Activated T-helper 1 cell treated with anti-CD3 and anti-CD28 coated beads, Interleukin-12 subunit alpha, Interleukin-12 subunit beta, Interleukin-2, Interleukin-4 antibody, amounts not matched to agents 30 ng/mL and 10 ng/mL and 1 ng/mL, durations not matched to agents 14 hours and 24 hours and 36 hours (primary cell): Measurements from ENCODE around the gene SLC22A1. TPM values are rescaled to one million over a fixed set of nuclear protein-coding genes. Genes with fewer than 3 reads are reported as not detected.
"Not testable (repeated sequence)": the region's sequence is repeated elsewhere in the genome, so short reads cannot be mapped to it uniquely, and the experiment has no call there.

Experiments
- DNase-seq: peaks from one replicate; pipeline ENCODE4 v3.0.0; 2021; ENCODE audit warnings: low spot score
- H3K27ac Mint-ChIP-seq: one replicate; pipeline ENCODE4 v1.8.0; 2021; ENCODE audit warnings: mild to moderate bottlenecking, mixed read lengths
- H3K27me3 Mint-ChIP-seq: one replicate; pipeline ENCODE4 v1.8.0; 2022; ENCODE audit warnings: mild to moderate bottlenecking, moderate library complexity, mixed read lengths; ENCODE audit not compliant: insufficient read depth
- H3K36me3 Mint-ChIP-seq: one replicate; pipeline ENCODE4 v1.8.0; 2021; ENCODE audit warnings: low read depth, mixed read lengths
- H3K4me1 Mint-ChIP-seq: one replicate; pipeline ENCODE4 v1.8.0; 2021; ENCODE audit warnings: low read depth, mixed read lengths
- H3K4me3 Mint-ChIP-seq: one replicate; pipeline ENCODE4 v1.8.0; 2021; ENCODE audit warnings: mild to moderate bottlenecking, moderate library complexity, mixed read lengths
- H3K9me3 Mint-ChIP-seq: one replicate; pipeline ENCODE4 v1.8.0; 2021; ENCODE audit warnings: mixed read lengths
- intact Hi-C: fragments of 100-400 bp; cut with micrococcal nuclease; formaldehyde crosslinking; loops from one replicate; pipeline ENCODE4 v1.15.1; 2024
- total RNA-seq: library from RNA; stranded (reverse); gene quantifications from 2 replicates; pipeline ENCODE4 v1.2.3, GENCODE V29; 2022

The SLC22A1 gene
- total RNA-seq, 1 donor from 2014 or later, result 3.7 TPM

DNA sequence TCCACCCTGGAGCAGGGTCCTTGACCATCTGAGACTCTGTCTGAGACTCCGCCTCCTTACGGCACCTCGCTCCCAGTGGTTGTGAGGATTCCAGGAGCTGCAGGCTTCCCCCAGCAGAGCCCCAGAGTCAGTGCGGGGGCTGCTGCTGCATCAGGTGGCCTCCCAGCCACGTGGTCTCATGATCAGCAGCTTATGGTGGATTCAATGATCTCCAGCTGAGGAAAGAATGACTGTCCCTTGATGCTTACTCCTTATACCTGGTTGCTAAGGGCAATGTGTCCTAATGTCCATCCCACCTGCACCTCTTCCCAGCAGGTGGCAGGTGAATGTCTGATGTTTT, 40.0 kb downstream of the SLC22A1 start:
- no peaks in the 10 kb centered on the region for H3K9me3 Mint-ChIP-seq
- DNase-seq, result no peak
- no peak overlapping the region for H3K27ac Mint-ChIP-seq

DNA sequence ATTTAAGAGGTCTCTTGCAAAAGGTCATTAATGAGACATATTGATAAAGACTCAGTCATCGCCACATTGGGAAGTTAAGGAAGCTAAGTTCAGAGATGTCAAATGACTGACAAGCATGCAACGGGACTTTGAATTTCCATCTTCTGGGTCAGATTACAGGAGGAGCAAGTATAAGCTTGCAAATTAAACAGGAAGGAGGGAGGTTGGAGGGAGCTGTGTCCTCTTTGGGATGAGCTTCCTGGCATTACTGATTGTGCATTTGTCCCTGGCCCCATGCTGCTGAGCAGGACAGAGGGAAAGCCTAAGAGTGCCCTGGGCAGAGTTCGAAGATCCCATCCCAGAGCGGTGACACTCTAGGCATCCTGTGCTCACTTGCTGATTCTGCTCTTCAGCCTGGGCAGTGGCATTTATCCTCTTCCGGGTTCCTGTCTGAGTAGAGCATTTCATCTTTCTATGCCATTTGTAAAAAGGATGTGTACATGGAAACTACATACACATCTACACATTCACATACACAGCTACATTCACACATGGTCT, 40.5 kb downstream of the SLC22A1 start:
- intact Hi-C loops, result no loop called here
- Mint-ChIP-seq H3K4me1 (no peaks in the 10 kb centered on the region), H3K27me3 (no peaks in the 10 kb centered on the region), H3K27ac (no peak overlapping the region), H3K4me3 (no peak overlapping the region), H3K36me3 (peaks cover 2% of the 10 kb centered on the region), H3K9me3 (no peaks in the 10 kb centered on the region)
- no peak for DNase-seq

More for the DNA sequence above, 40.0 kb downstream of the SLC22A1 start:
- Mint-ChIP-seq H3K4me3 (no peak overlapping the region), H3K4me1 (no peaks in the 10 kb centered on the region), H3K27me3 (no peaks in the 10 kb centered on the region), H3K36me3 (peaks cover 2% of the 10 kb centered on the region)
- intact Hi-C loops, result no loop called here

DNA sequence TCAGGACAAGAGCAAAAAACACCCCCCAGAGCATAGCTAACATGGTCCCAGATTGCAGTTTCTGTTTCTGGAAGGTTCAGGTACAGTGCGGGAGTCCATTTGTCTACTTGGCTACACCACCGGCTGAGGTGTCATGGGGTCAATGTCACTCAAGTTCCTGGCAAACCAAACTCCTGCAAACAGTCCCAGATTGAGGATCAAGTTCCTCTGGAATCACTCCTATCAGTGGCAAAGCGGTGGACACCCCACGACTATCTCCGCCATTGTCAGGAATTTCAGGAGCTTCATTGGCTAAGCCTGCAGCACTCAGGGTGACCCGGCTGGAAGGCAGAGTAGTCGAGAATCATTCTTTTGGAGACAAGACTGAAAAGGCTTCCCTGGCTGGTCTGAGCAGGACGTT, 41.8 kb downstream of the SLC22A1 start:
- Mint-ChIP-seq H3K4me3 (no peak overlapping the region), H3K27ac (no peak overlapping the region), H3K9me3 (no peaks in the 10 kb centered on the region), H3K27me3 (no peaks in the 10 kb centered on the region), H3K4me1 (no peaks in the 10 kb centered on the region), H3K36me3 (no peaks in the 10 kb centered on the region)
- DNase-seq, result no peak
- intact Hi-C loops, result no loop called here

DNA sequence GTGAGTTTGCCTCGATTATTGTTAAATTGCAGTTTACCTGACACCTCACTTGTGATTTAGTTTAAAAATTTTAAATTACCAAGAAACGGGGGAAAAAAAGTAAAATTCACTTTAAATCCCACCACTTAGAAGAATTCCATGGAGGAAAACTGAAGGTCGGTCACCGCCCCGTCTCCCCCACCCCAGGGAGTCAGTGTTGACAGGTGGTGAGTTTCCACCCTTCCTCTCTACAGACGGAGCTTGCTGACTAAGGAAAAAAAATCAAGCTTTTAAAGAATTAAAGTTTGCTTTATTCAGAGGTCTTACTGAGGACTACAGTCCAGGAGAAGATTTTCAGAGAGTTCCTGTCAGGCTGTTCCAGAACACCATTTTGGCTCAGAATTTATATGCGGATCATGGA, 42.3 kb downstream of the SLC22A1 start:
- Mint-ChIP-seq H3K27me3 (no peaks in the 10 kb centered on the region), H3K27ac (no peak overlapping the region), H3K36me3 (no peaks in the 10 kb centered on the region), H3K4me3 (no peak overlapping the region), H3K4me1 (no peaks in the 10 kb centered on the region), H3K9me3 (no peaks in the 10 kb centered on the region)
- no peak for DNase-seq
- intact Hi-C loops, result no loop called here

DNA sequence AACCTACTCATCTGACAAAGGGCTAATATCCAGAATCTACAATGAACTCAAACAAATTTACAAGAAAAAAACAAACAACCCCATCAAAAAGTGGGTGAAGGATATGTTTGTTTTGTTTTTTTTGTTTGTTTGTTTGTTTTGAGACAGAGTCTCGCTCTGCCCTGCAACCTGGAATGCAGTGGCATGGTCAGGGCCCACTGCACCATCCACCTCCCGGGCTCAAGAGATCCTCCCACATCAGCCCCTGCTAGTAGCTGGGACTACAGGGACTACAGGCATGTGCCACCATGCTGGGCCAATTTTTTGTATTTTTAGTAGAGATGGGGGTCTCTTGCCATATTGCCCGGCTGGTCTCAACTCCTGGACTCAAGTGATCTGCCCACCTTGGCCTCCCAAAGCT, 44.3 kb downstream of the SLC22A1 start:
- not testable (repeated sequence) for H3K9me3 Mint-ChIP-seq

DNA sequence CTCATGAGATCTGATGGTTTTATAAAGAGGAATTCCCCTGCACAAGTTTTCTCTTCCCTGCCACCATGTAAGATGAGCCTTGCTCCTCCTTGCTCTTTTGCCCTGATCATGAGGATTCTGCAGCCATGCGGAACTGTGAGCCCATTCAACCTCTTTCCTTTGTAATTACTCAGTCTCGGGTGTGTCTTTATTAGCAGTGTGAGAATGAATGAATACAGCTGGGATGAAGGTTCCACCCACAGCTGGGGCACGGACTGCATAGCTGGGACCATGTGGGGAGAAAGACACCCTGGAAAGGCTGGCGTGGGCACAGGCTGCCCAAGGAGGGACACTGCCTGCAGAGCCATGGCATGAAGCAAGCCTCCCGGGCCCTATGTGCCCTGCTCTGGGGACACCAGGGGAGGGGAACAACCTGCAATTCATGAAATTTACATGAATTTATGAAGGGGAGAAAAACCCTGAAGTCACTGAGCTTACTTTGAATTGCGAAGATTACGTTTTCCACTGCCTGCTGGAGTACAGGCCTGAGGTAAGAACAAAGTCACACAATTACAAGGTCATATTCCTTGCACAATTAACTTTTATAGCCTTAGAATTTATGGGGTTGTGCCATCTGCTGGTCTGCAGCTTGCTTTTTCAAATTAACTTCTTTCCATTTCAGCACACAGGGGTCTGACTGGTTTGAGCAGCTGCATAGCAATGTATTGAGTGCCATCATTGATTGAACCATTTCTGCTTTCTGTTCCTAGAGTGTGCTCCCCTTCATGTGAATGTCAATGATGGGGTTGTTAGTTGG, 46.2 kb downstream of the SLC22A1 start:
- Mint-ChIP-seq H3K27me3 (peaks cover 7% of the 10 kb centered on the region), H3K4me1 (no peaks in the 10 kb centered on the region), H3K9me3 (no peaks in the 10 kb centered on the region), H3K4me3 (no peak overlapping the region), H3K36me3 (no peaks in the 10 kb centered on the region), H3K27ac (no peak overlapping the region)
- intact Hi-C loops, result no loop called here
- DNase-seq, result no peak

More for the DNA sequence above, 44.3 kb downstream of the SLC22A1 start:
- H3K27ac Mint-ChIP-seq, H3K36me3 Mint-ChIP-seq, DNase-seq, H3K4me1 Mint-ChIP-seq, H3K4me3 Mint-ChIP-seq, H3K27me3 Mint-ChIP-seq, intact Hi-C loops: not testable (repeated sequence)

DNA sequence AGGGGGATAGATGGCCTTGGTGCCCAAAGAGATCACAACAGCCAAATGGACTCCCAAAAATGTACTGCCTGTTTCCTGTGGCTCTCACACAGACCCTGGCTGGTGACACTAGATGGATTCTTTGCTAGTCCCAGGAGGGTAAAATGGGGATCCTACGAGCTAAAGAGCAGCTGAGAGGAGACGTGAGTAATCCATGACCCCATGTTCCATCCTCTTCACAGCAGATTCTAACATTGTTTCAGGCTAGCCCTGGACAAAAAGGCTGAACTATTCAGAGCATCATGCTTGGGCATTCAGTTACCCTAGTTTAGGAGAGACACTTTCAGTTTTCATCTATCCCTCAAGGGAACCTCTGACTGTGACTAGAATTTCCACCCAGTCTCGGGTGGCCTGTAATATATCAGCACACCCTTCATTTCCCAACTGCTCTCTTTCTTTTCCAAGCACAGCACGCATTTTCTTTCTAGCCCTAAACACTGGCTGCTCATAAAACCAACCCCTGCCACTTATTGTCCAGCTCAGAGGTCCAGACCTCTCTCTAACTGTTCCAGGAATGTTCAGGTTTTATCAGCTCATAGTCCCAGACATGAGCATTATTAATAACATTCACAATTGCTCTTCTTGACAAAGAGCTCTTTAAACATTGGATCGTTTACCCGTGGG, 48.5 kb downstream of the SLC22A1 start:
- Mint-ChIP-seq H3K9me3 (no peaks in the 10 kb centered on the region), H3K27ac (no peak overlapping the region), H3K27me3 (peaks cover 10% of the 10 kb centered on the region), H3K36me3 (no peaks in the 10 kb centered on the region), H3K4me1 (no peaks in the 10 kb centered on the region), H3K4me3 (no peak overlapping the region)
- intact Hi-C loops, result no loop called here
- no peak for DNase-seq

DNA sequence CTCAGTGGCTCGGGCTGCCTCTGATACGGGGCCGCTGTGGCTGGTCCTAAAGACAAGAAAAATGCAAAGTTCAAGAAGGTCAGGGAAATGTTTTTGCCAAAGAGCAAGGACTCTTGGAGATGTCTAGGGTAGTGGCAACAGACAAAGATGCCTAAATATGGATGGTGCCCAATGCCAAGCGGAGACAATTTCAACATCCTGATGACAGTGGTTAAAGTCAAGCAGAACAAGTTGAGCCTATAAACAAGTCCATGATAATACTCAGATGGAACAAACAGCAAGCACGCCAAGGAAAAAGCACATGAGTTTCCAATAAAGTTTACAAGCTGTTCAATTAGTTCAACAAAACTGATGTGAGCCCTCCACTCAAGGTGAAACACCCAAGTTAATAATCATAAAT, 51.1 kb downstream of the SLC22A1 start:
- DNase-seq, result no peak
- intact Hi-C loops, result no loop called here
- H3K9me3 Mint-ChIP-seq, result no peaks in the 10 kb centered on the region
- H3K4me1 Mint-ChIP-seq, result no peaks in the 10 kb centered on the region
- H3K27ac Mint-ChIP-seq, result no peak overlapping the region
- peaks cover 17% of the 10 kb centered on the region for H3K27me3 Mint-ChIP-seq
- no peaks in the 10 kb centered on the region for H3K36me3 Mint-ChIP-seq
- no peak overlapping the region for H3K4me3 Mint-ChIP-seq

DNA sequence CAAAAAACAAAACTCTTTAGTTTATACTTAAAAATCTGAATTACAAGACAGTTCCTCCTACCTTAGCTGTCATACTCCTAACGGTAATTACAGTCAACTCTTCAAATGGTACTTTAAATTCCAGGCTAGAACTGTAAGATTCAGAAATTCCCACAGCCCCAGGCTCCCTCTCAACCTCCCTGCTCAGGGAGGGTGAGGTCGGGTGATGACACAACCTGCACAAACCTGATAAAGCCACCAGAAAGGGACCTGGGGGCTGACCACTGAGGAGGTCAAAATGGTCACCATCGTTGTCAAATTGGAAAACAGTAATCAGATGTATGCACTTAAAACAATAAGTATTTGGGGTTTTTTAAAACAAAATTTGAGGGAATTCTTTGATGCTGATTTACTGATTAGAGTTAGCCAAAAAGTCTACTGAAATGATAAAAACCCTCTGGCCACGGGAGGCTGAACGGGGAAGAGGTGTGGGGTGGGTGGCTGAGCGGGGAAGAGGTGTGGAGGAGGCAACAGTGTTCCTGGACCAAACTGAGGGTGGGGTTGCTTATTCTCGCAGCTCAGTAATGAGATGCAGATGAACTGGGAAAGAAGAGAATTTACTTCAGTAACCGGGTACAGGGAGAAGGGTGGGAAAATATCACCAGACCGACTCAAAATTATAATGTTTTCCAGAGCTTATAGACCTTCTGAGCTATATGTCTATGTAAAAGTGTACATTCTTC, 52.4 kb downstream of the SLC22A1 start:
- Mint-ChIP-seq H3K36me3 (no peaks in the 10 kb centered on the region), H3K9me3 (no peaks in the 10 kb centered on the region), H3K27ac (no peak overlapping the region), H3K4me3 (no peak overlapping the region), H3K27me3 (peaks cover 23% of the 10 kb centered on the region), H3K4me1 (no peaks in the 10 kb centered on the region)
- DNase-seq, result no peak
- intact Hi-C loops, result no loop called here

DNA sequence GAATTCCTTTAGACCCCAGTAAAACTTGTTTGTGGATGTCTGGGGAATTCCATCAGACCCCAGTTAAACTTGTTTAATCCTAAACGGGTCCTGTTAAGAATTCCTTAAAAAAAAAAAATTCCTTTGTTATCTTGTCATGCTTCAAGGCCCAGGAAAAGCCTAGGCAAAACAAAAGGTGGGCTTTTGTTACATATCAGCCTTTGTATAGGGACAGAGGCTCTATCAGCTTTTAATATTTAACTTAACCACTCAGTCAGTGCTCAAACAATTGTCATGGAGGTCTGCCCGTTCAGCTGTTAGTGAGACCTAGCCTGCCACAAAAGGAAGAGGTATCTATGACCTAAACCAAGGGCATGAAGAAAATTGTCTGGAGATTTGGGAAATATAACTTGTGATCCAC, 53.1 kb downstream of the SLC22A1 start:
- no peak overlapping the region for H3K27ac Mint-ChIP-seq
- intact Hi-C loops, result no loop called here
- no peak for DNase-seq
- no peaks in the 10 kb centered on the region for H3K9me3 Mint-ChIP-seq
- no peaks in the 10 kb centered on the region for H3K4me1 Mint-ChIP-seq
- no peak overlapping the region for H3K4me3 Mint-ChIP-seq
- H3K27me3 Mint-ChIP-seq, result peaks cover 23% of the 10 kb centered on the region
- H3K36me3 Mint-ChIP-seq, result no peaks in the 10 kb centered on the region

DNA sequence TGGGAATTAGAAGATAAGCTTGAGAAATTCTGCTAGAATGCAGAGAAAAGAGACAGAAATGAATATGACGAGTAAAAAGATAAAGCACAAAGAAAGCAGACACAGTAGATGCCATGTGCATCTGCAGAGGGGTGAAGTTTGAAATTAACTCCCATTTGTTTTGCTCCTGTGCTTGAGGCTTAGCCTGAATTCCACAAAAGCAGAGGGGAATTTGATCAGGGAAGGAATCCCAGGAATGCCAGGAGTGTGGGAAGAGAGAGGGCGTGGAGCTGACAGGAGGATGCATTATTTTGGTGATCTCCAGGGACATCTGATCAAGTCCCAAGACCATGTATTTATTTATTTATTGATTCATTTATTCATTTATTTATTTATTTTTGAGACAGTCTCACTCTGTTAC, 55.6 kb downstream of the SLC22A1 start:
- DNase-seq, result no peak
- H3K4me3 Mint-ChIP-seq, result no peak overlapping the region
- intact Hi-C loops, result no loop called here
- no peaks in the 10 kb centered on the region for H3K36me3 Mint-ChIP-seq
- no peak overlapping the region for H3K27ac Mint-ChIP-seq
- H3K27me3 Mint-ChIP-seq, result peaks cover 22% of the 10 kb centered on the region
- no peaks in the 10 kb centered on the region for H3K9me3 Mint-ChIP-seq
- no peaks in the 10 kb centered on the region for H3K4me1 Mint-ChIP-seq

DNA sequence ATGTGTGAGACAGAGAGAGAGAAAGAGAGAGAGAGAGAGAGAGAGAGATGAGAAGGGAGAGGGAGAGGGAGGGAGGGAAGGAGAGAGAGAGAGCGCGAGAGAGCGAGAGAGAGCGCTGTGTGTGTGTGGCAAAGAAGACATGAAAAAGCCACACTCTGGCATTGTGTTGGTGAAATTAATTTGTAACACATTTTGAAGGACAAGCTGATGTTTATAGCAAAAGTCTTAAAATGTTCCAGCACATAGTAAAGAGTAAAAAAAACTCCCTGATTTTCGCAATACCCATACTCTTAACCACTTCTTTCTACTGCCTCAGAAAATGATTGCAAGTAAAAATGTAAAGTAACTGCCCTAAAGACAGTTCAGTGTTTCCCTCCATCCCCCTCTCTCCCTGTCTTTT, 56.7 kb downstream of the SLC22A1 start:
- DNase-seq, result no peak
- H3K27me3 Mint-ChIP-seq, result peaks cover 15% of the 10 kb centered on the region
- no peaks in the 10 kb centered on the region for H3K36me3 Mint-ChIP-seq
- intact Hi-C loops, result no loop called here
- H3K4me3 Mint-ChIP-seq, result no peak overlapping the region
- no peaks in the 10 kb centered on the region for H3K9me3 Mint-ChIP-seq
- H3K27ac Mint-ChIP-seq, result no peak overlapping the region
- no peaks in the 10 kb centered on the region for H3K4me1 Mint-ChIP-seq

DNA sequence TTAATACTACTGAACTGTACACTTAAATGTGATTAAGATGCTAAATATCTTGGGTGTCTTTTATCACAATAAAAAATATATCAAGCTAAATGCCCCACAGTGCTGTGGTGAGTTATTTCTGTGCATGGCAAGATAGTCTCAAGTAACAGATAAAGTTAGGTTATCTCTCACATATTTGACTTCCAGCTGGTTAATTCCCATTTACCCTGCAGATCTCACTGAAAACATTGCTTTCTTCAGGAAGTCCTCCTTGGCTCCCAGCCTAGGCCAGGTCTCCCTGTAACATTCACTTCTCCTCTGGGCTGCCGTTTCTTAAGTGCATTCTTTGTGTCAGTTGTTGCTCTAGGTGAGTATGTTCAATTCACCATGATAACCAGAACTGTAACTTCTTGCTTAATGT, 59.1 kb downstream of the SLC22A1 start:
- DNase-seq, result no peak
- Mint-ChIP-seq H3K9me3 (peaks cover 4% of the 10 kb centered on the region), H3K27ac (no peak overlapping the region), H3K27me3 (peaks cover 13% of the 10 kb centered on the region), H3K4me3 (no peak overlapping the region), H3K36me3 (no peaks in the 10 kb centered on the region), H3K4me1 (no peaks in the 10 kb centered on the region)
- intact Hi-C loops, result no loop called here
